GM21367 (cell line): ENCODE measurements around the gene ACTG1.

Experiments
- ATAC-seq: cut with Tn5 transposase; IDR thresholded peaks from one replicate; pipeline ENCODE4 v1.9.1; 2021; ENCODE audit not compliant: unreplicated experiment

Gene ACTG1

GRCh38 chr17:81512562-81513371, at the start of gene ACTG1:
Gene ACTG1, minus strand, starts transcription at chr17:81512799. Its CDS starts 445 bp downstream, at chr17:81512354.
- ATAC-seq, result no peak

DNA sequence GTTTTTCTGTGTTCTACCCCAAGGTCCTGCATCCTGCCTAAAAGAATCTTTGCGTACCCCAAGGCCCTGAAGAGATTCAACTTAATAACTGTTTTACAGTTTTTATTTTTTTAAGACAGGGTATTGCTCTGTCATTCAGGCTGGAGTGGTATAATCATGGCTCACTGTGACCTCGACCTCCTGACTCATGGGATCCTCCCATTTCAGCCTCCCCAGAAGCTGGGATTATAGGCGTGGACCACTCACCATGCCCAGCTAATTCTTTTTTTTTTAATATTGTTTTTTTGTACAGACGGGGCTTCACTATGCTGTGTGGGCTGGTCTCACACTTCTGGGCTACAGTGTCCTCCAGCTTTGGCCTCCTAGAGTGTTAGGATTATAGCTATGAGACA, 48.9 kb upstream of the ACTG1 start:
- ATAC-seq, result no peak

- ATAC-seq, result no peak
Measured at GRCh38 chr17:81558941-81559806, 46.6 kb upstream of the ACTG1 start.

GRCh38 chr17:81558115-81558468, 45.5 kb upstream of the ACTG1 start:
- ATAC-seq, result no peak

DNA sequence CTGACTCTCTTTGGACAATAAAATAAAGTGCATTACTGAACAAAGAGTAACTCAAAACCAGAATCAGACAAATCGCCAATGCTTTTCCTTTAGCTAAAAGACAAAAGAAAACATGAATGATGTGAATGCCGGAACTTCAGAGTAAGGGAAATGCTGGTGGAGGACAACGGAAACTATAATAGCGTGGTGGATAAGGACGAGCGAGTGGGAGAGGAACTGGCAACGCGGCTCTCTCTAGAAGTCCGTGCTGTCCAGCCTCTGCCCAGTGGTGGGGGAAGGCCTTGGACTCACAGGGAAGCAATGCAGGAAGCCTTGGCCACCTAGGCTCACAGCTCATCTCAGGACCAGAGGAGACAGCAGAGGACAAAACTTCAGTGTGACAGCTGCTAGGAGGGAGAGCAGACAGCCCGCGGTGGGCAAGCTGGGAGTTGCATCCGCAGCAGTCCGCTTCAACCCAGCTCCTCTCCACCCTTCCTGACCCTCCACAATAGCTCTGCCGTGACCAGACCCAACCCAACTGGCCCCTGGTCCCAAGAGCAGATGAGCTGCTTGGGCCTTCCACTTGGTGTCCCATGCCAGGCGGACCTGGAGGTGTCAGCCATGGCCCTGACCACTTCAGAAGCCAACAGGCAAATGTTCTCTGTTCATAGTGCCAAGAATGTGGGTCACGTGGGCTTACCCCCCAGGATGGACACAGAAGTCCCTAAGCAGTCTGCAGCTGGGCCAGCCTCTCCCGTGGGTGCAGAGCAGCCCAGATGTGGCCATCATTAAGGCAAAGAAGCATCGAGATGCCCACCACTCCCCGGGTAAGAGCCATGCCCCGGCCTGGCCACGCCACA, 44.9 kb upstream of the ACTG1 start:
- ATAC-seq, result no peak

DNA sequence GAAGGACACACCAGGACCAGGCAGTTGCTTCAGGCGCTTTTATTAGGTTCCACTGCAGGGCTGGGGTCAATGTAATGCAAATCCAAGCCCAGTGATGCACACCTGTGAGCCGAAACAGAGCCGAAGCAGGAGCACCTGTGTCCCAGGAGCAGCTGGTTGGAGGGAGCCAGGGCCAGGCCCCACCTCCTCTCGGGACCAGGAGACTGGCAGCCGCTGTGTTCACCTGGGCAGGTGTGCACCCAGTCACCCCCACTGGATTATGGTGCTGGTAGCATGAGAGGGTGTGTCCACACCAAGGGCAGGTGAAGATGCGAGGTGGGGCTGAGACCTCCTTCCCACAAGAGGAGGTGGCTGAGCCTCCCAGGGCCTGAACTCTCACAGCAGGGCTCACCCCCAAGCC, 44.3 kb upstream of the ACTG1 start:
- no peak for ATAC-seq

- ATAC-seq, result no peak
Measured at GRCh38 chr17:81556175-81556691, 43.6 kb upstream of the ACTG1 start.

GRCh38 chr17:81553616-81554181, 41.1 kb upstream of the ACTG1 start:
- no peak for ATAC-seq

DNA sequence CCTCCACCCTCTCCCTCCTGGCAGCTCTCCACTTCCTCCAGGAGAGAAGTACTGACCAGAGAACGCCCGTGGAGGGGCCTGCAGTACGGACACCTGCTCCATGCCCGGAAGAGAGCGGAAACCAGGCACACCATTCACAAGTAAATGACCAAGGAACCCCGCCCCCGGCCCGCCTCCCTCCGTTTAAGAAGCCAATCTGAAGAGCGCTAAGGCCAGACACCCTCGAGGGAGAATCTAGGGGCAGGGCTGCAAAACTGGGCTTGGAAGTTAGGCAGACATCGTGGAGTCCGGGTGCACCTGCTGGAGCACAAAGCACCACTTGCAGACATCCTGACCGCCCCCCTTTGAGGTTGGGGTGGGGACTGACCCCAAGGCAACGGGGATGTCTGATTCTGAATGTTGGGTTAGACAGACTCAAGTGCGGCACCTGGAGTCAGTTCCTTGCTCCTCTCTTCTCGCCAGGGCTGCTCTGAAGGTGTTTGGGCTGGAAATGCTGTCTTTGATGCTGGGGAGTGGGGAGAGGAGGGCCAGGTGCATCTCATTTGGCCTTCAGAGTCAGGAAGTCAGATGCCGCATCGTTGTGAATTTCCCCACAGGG, 40.5 kb upstream of the ACTG1 start:
- peak; percentile 24 for ATAC-seq

DNA sequence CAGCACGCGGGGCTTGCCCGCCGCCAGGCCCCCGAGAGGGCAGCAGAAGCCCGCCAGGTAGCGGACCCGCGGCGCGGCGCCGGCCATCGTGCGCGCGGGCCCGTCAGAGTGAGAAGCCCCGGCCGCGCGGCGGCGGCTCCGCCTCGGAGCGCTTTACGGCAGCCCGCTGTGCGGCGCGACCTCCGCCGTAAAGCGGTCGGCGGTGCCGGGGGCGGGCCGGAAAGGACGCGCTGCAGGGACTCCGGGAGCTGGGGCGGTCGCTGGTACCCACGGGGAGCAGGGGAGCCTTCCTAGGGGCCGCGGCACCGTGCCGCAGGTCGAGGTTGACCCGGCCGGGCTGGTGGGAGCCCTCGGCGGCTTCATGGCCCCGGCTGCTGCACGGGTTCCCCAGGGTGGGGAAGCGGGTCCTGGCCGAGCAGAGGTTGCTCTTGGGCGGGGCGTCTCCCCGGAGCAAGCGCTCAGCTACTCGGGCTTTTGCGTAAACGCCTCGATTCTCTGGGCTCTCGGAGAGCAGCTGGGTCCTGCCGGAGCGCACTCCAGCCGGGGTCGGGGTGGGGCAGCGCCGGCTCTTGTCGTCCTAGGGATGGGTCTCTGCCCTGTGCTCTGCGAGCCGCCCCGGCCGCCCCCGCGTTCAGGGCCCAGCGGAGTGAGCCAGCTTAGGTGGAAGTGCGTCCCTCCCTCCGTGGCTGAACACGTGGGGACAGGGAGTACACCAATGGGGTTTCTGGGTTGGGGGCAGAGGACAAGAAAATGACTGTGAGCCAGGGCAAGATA, 39.8 kb upstream of the ACTG1 start, which contains the start of gene FAAP100:
FAAP100 (minus strand) TSS at position 110 of the 774 bp plus-strand sequence; CDS start at position 87, 23 bp downstream.
- peak; percentile 38 for ATAC-seq

- ATAC-seq, result no peak
Measured at GRCh38 chr17:81551458-81552243, 39.1 kb upstream of the ACTG1 start.

GRCh38 chr17:81550830-81551457, 38.3 kb upstream of the ACTG1 start:
- no peak for ATAC-seq

GRCh38 chr17:81550285-81550684, 37.7 kb upstream of the ACTG1 start:
- no peak for ATAC-seq

- no peak for ATAC-seq
Measured at GRCh38 chr17:81549826-81550225, 37.2 kb upstream of the ACTG1 start.

GRCh38 chr17:81549031-81549557, 36.5 kb upstream of the ACTG1 start:
- ATAC-seq, result no peak

- no peak for ATAC-seq
Measured at GRCh38 chr17:81547614-81547982, 35.0 kb upstream of the ACTG1 start.

DNA sequence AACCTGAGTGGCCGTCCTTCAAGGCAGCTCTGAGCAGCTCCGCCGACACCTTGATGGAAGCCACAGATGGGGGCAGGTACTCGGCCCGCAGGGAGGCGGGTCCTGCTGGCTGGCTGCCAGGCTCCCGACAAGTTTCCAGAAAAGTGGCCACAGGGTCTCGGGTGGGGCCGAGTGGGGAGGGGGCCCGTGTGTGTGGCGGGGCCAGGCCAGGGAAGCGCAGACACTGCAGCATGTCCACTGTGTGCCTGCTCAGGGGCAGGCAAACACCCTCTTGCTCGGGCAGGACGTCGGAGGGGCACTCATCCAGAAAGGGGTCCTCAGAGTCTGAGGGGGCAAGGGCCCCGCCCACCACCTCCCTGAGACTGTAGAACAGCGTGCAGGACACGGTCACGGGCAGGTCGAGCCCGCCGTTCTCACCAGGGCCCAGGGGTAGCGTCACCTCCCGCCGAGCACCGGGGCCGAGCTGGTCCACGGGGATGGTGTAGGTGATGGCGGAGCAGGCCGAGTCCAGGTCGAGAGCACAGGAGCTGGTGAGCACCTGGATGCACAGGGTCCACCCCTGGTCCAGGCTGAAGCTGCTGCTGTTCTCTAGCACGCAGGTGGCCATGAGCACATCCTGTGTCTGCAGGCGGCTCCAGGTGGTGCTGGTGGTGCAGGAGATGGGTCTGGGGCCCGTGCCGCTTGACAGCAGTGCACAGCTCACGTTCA, 34.5 kb upstream of the ACTG1 start:
- ATAC-seq, result no peak
